Measurements from ENCODE around the gene HYAL2. TPM values are rescaled to one million over a fixed set of nuclear protein-coding genes. Genes with fewer than 3 reads are reported as not detected.

The HYAL2 gene
- total and polyA plus RNA-seq, 2 experiments from 2014 or later = 35.8 to 48.0 TPM

DNA sequence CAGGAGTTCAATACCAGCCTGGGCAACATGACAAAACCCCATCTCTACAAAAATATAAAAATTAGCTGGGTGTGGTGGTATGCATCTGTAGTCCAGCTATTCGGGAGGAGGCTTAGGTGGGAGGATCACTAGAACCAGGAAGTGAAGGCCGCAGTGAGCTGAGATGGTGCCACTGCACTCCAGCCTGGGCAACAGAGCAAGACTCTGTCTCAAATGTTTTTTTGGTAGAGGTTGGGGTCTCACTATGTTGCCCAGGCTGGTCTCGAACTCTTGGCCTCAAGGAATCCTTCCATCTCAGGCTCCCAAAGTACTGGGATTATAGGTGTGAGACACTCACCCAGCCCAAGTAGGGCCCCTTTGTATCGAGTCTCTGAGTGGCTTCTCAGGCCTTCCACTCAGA, 28.5 kb downstream of the HYAL2 start:
- in situ Hi-C loops (cut with MboI) = no loop called here
- Histone ChIP-seq H3K4me2 (ENCODE audit: unreplicated experiment) (no peak overlapping the region), H4K20me1 (ENCODE audit: insufficient read depth) (no peaks in the 10 kb centered on the region), H3K9me2 (ENCODE audit: insufficient read depth) (no peaks in the 10 kb centered on the region), H3K4me1 (ENCODE audit: insufficient read depth) (peaks cover 5% of the 10 kb centered on the region), H3F3A (ENCODE audit: insufficient read depth) (no peaks in the 10 kb centered on the region), H3K4me3 (no peak overlapping the region), H3K36me3 (ENCODE audit: low read depth) (no peaks in the 10 kb centered on the region; the same call in 1 of the 2 replicates), H3K9me3 (ENCODE audit: low read depth) (no peaks in the 10 kb centered on the region), H2AFZ (no peak overlapping the region), H3K27ac (no peak overlapping the region), H3K9ac (no peak overlapping the region), H3K79me2 (ENCODE audit: insufficient read depth) (peaks cover 28% of the 10 kb centered on the region), H3K27me3 (replicated peaks; ENCODE audit: insufficient read depth) (no peaks in the 10 kb centered on the region)
- no peak for TF ChIP-seq EZH2phosphoT487 (IDR thresholded peaks at IDR 0.05; ENCODE audit: insufficient read depth, low read depth)
- TF ChIP-seq EZH2 (IDR thresholded peaks at IDR 0.05; ENCODE audit: insufficient read depth, poor library complexity, severe bottlenecking) = no peak
- no peak for DNase-seq
- WGBS, 2 experiments (ENCODE audit: low coverage in 1 of 2, low lambda C conversion rate in 2 of 2, missing lambda C conversion rate in 2 of 2) = 80 to 90% methylated on average over 4 of the region's 4 CpGs

GRCh38 chr3:50293079-50293801, 29.3 kb downstream of the HYAL2 start:
- H3K4me3 ChIP-seq = peak overlapping the region; percentile 63; the same call in 1 of the 2 replicates
- 44 to 70% methylated on average over 8 to 12 of the region's 12 CpGs for WGBS, 2 experiments (ENCODE audit: low coverage in 1 of 2, low lambda C conversion rate in 2 of 2, missing lambda C conversion rate in 2 of 2)
- TF ChIP-seq EZH2phosphoT487 (IDR thresholded peaks at IDR 0.05; ENCODE audit: insufficient read depth, low read depth) = no peak
- TF ChIP-seq EZH2 (IDR thresholded peaks at IDR 0.05; ENCODE audit: insufficient read depth, poor library complexity, severe bottlenecking) = no peak

DNA sequence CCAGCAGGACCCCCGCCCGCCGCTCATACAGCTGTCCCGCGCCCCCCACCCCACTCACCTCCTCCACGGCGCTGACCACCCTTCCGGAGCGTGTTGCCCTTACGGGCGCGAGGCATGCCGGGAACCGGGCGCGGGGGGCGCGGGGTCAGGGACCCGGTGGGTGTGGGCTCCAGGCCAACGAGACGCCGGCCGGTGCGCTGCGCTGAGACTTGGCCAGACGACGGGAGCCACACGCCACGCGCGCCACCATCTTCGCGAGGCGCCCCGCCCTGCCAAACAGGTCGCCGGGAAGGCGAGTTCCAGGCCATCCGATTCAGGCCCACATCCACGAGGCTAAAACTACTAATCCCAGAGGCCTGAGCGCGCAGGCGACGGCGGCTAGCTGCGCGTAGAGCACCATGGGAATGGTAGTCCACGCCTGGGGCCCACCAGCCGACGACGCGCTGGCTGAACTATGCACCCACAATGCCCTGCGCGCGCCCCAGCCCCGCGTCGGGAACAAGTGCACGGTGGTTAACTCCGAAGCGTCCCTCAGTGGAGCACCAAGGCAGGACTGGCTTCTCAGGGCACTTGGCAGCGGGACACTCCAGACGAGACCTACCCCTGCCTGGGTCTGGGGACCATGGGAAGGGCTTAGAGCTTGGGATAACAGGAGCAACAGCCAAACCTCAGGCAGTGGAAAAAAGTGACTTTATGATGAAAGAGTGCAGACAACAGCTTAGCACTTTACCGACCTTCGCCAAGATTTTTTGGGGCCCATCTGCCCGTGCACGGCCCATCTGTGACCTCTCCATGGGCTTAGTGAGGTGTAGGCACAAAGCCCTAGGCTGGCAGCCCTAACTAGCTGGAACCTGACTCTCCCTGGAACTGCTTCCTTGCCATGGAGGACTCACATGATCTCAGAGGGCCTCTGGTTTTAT, 30.1 kb downstream of the HYAL2 start, which contains the start of gene IFRD2:
Gene IFRD2 (minus strand): TSS at position 271 of the 920 bp plus-strand sequence. CDS start 155 bp downstream, at position 116.
- H3K9ac ChIP-seq = peak within 1 kb of the TSS; percentile 92
- H3K4me1 ChIP-seq (ENCODE audit: insufficient read depth) = peaks cover 5% of the 10 kb centered on the region; the same call in 1 of the 2 replicates
- peak within 1 kb of the TSS; percentile 78 for H3K4me3 ChIP-seq
- H3K4me2 ChIP-seq (ENCODE audit: unreplicated experiment) = peak within 1 kb of the TSS; percentile 85
- no peaks in the 10 kb centered on the region for H4K20me1 ChIP-seq (ENCODE audit: insufficient read depth)
- no peaks in the 10 kb centered on the region for H3K27me3 ChIP-seq (replicated peaks; ENCODE audit: insufficient read depth)
- WGBS, 2 experiments (ENCODE audit: low coverage in 1 of 2, low lambda C conversion rate in 2 of 2, missing lambda C conversion rate in 2 of 2) = 2% methylated on average over 57 to 66 of the region's 67 CpGs
- H3K9me2 ChIP-seq (ENCODE audit: insufficient read depth) = no peaks in the 10 kb centered on the region
- no peaks in the 10 kb centered on the region; the same call in 1 of the 2 replicates for H3K36me3 ChIP-seq (ENCODE audit: low read depth)
- H2AFZ ChIP-seq = peak within 1 kb of the TSS; percentile 82
- H3K9me3 ChIP-seq (ENCODE audit: low read depth) = no peaks in the 10 kb centered on the region
- peaks cover 28% of the 10 kb centered on the region for H3K79me2 ChIP-seq (ENCODE audit: insufficient read depth)
- H3K27ac ChIP-seq = peak within 1 kb of the TSS; percentile 63
- in situ Hi-C loops (cut with MboI) = no loop called here
- H3F3A ChIP-seq (ENCODE audit: insufficient read depth) = no peaks in the 10 kb centered on the region
- peak; percentile 100 for DNase-seq
- no peak for TF ChIP-seq EZH2phosphoT487 (IDR thresholded peaks at IDR 0.05; ENCODE audit: insufficient read depth, low read depth)
- no peak for TF ChIP-seq EZH2 (IDR thresholded peaks at IDR 0.05; ENCODE audit: insufficient read depth, poor library complexity, severe bottlenecking)

More at GRCh38 chr3:50293079-50293801, 29.3 kb downstream of the HYAL2 start:
- DNase-seq = no peak
- H3K79me2 ChIP-seq (ENCODE audit: insufficient read depth) = peaks cover 28% of the 10 kb centered on the region
- peak overlapping the region; percentile 66 for H3K9ac ChIP-seq
- no peaks in the 10 kb centered on the region; the same call in 1 of the 2 replicates for H3K36me3 ChIP-seq (ENCODE audit: low read depth)
- peaks cover 5% of the 10 kb centered on the region for H3K4me1 ChIP-seq (ENCODE audit: insufficient read depth)
- H3F3A ChIP-seq (ENCODE audit: insufficient read depth) = no peaks in the 10 kb centered on the region
- no peaks in the 10 kb centered on the region for H3K9me2 ChIP-seq (ENCODE audit: insufficient read depth)
- H3K4me2 ChIP-seq (ENCODE audit: unreplicated experiment) = peak overlapping the region; percentile 83
- peak overlapping the region; percentile 82 for H2AFZ ChIP-seq
- H3K27ac ChIP-seq = peak overlapping the region; percentile 63
- H3K9me3 ChIP-seq (ENCODE audit: low read depth) = no peaks in the 10 kb centered on the region
- in situ Hi-C loops (cut with MboI) = no loop called here
- H4K20me1 ChIP-seq (ENCODE audit: insufficient read depth) = no peaks in the 10 kb centered on the region
- H3K27me3 ChIP-seq (replicated peaks; ENCODE audit: insufficient read depth) = no peaks in the 10 kb centered on the region

- peaks cover 28% of the 10 kb centered on the region for H3K79me2 ChIP-seq (ENCODE audit: insufficient read depth)
- no peak overlapping the region for H3K4me2 ChIP-seq (ENCODE audit: unreplicated experiment)
- H2AFZ ChIP-seq = no peak overlapping the region
- H3K4me3 ChIP-seq = no peak overlapping the region
- no peaks in the 10 kb centered on the region for H4K20me1 ChIP-seq (ENCODE audit: insufficient read depth)
- WGBS, 2 experiments (ENCODE audit: low coverage in 1 of 2, low lambda C conversion rate in 2 of 2, missing lambda C conversion rate in 2 of 2) = 89 to 92% methylated on average over 16 of the region's 16 CpGs
- no peak for DNase-seq
- TF ChIP-seq EZH2phosphoT487 (IDR thresholded peaks at IDR 0.05; ENCODE audit: insufficient read depth, low read depth) = no peak
- no peak for TF ChIP-seq EZH2 (IDR thresholded peaks at IDR 0.05; ENCODE audit: insufficient read depth, poor library complexity, severe bottlenecking)
- no peaks in the 10 kb centered on the region for H3K9me2 ChIP-seq (ENCODE audit: insufficient read depth)
- no peaks in the 10 kb centered on the region for H3F3A ChIP-seq (ENCODE audit: insufficient read depth)
- no peak overlapping the region for H3K27ac ChIP-seq
- H3K27me3 ChIP-seq (replicated peaks; ENCODE audit: insufficient read depth) = no peaks in the 10 kb centered on the region
- in situ Hi-C loops (cut with MboI) = no loop called here
- no peaks in the 10 kb centered on the region; the same call in 1 of the 2 replicates for H3K36me3 ChIP-seq (ENCODE audit: low read depth)
- H3K9ac ChIP-seq = no peak overlapping the region
- no peaks in the 10 kb centered on the region for H3K9me3 ChIP-seq (ENCODE audit: low read depth)
- peaks cover 5% of the 10 kb centered on the region; the same call in 1 of the 2 replicates for H3K4me1 ChIP-seq (ENCODE audit: insufficient read depth)
Observed at GRCh38 chr3:50290161-50290641, 32.3 kb downstream of the HYAL2 start.

Measured in GM23248 (cell line).